ENCODE measurements around the gene IL1A.

Gene IL1A

DNA sequence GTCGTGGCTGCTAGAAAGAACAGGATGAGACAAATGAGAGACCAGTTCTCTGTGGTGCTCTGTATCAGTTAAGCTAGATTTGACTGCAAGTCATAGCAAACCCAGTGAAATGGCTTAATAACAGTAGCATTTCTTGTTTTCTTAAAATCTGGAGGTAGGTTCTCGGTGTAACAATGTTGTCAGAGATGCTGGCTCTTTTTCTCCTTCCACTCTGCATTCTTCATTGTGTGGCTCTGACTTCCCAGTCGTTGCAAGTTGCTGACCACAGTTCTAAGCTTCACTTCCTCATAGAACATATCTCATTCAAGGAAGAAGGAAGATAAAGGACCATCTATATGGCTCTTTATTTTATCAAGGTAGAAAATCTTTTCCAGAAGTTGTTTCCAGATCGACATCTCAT is 12.0 kb downstream of the IL1A start:
- Histone ChIP-seq H3K36me3 (ENCODE audit: insufficient read depth, insufficient read length, low read length) (no peaks in the 10 kb centered on the region), H3K9ac (ENCODE audit: insufficient read length, low read depth) (no peak overlapping the region), H3K4me3 (ENCODE audit: insufficient read length, low read depth) (no peak overlapping the region), H3K9me3 (ENCODE audit: insufficient read depth, low read length) (0 out of 2 replicates have a peak, but pooled peaks cover 8% of the 10 kb centered on the region), H3K4me1 (ENCODE audit: insufficient read depth, insufficient read length) (no peaks in the 10 kb centered on the region), H3K27me3 (ENCODE audit: insufficient read depth, insufficient read length) (no peaks in the 10 kb centered on the region)
- no peak for DNase-seq (ENCODE audit: low read depth, low spot score)
- TF ChIP-seq SUZ12 (IDR thresholded peaks at IDR 0.05; ENCODE audit: extremely low read depth, insufficient read depth, insufficient read length) (no peak), YY1 (IDR thresholded peaks at IDR 0.05; ENCODE audit: insufficient read depth, insufficient read length) (no peak), ZNF274 (IDR thresholded peaks at IDR 0.05; ENCODE audit: low read depth, low read length) (no peak)

- H3K36me3 ChIP-seq (ENCODE audit: insufficient read depth, insufficient read length, low read length): no peaks in the 10 kb centered on the region
- H3K9me3 ChIP-seq (ENCODE audit: insufficient read depth, low read length): 0 out of 2 replicates have a peak, but pooled peaks cover 8% of the 10 kb centered on the region
- no peak overlapping the region for H3K4me3 ChIP-seq (ENCODE audit: insufficient read length, low read depth)
- DNase-seq (ENCODE audit: low read depth, low spot score): no peak
- no peak for TF ChIP-seq SUZ12 (IDR thresholded peaks at IDR 0.05; ENCODE audit: extremely low read depth, insufficient read depth, insufficient read length)
- TF ChIP-seq YY1 (IDR thresholded peaks at IDR 0.05; ENCODE audit: insufficient read depth, insufficient read length): no peak
- TF ChIP-seq ZNF274 (IDR thresholded peaks at IDR 0.05; ENCODE audit: low read depth, low read length): no peak
- no peak overlapping the region for H3K9ac ChIP-seq (ENCODE audit: insufficient read length, low read depth)
- no peaks in the 10 kb centered on the region for H3K4me1 ChIP-seq (ENCODE audit: insufficient read depth, insufficient read length)
- no peaks in the 10 kb centered on the region for H3K27me3 ChIP-seq (ENCODE audit: insufficient read depth, insufficient read length)
These were observed 15.9 kb downstream of the IL1A start for GRCh38 chr2:112768432-112768831.

DNA sequence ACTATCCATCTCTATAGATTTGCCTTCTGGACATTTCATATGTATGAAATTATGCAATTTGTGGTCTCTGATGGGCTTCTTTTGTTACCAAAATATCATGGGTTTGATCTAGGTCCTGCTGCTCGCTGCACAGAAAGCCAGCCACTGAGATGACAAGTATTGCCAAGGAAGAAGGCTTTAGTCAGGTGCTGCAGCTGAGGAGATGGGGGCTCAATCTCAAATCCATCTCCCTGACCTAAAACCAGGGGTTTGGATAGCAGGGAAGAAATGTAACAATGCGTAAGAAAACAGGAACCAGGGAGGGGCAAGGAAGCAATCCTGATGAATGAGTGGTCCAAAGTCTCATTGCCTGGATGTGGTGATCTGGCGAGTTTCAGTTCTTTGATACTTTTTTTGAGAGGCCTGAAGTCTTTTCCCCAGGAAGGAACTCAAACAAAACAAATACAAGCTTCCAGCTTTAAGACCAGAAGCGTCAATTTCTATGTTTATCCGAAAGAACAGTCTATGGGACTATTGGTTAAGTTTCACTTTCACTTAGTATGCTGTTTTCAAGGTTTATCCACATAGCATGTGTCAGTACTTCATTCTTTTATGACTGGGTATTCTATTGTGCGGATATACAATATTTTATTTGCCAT is 16.5 kb downstream of the IL1A start:
- 0 out of 2 replicates have a peak, but pooled peaks cover 8% of the 10 kb centered on the region for H3K9me3 ChIP-seq (ENCODE audit: insufficient read depth, low read length)
- H3K36me3 ChIP-seq (ENCODE audit: insufficient read depth, insufficient read length, low read length): no peaks in the 10 kb centered on the region
- H3K9ac ChIP-seq (ENCODE audit: insufficient read length, low read depth): no peak overlapping the region
- no peaks in the 10 kb centered on the region for H3K4me1 ChIP-seq (ENCODE audit: insufficient read depth, insufficient read length)
- DNase-seq (ENCODE audit: low read depth, low spot score): no peak
- TF ChIP-seq ZNF274 (IDR thresholded peaks at IDR 0.05; ENCODE audit: low read depth, low read length): no peak
- TF ChIP-seq YY1 (IDR thresholded peaks at IDR 0.05; ENCODE audit: insufficient read depth, insufficient read length): no peak
- no peak for TF ChIP-seq SUZ12 (IDR thresholded peaks at IDR 0.05; ENCODE audit: extremely low read depth, insufficient read depth, insufficient read length)
- no peaks in the 10 kb centered on the region for H3K27me3 ChIP-seq (ENCODE audit: insufficient read depth, insufficient read length)
- H3K4me3 ChIP-seq (ENCODE audit: insufficient read length, low read depth): no peak overlapping the region

- H3K4me3 ChIP-seq (ENCODE audit: insufficient read length, low read depth): peak overlapping the region; percentile 63
- no peak for TF ChIP-seq YY1 (IDR thresholded peaks at IDR 0.05; ENCODE audit: insufficient read depth, insufficient read length)
- no peak for TF ChIP-seq SUZ12 (IDR thresholded peaks at IDR 0.05; ENCODE audit: extremely low read depth, insufficient read depth, insufficient read length)
- no peak for TF ChIP-seq ZNF274 (IDR thresholded peaks at IDR 0.05; ENCODE audit: low read depth, low read length)
- H3K9me3 ChIP-seq (ENCODE audit: insufficient read depth, low read length): 0 out of 2 replicates have a peak, but pooled peaks cover 8% of the 10 kb centered on the region
- H3K4me1 ChIP-seq (ENCODE audit: insufficient read depth, insufficient read length): no peaks in the 10 kb centered on the region
- H3K9ac ChIP-seq (ENCODE audit: insufficient read length, low read depth): peak overlapping the region; percentile 33
- peaks cover 21% of the 10 kb centered on the region for H3K36me3 ChIP-seq (ENCODE audit: insufficient read depth, insufficient read length, low read length)
- DNase-seq (ENCODE audit: low read depth, low spot score): no peak
- H3K27me3 ChIP-seq (ENCODE audit: insufficient read depth, insufficient read length): no peaks in the 10 kb centered on the region
These were observed 19.0 kb downstream of the IL1A start for GRCh38 chr2:112765251-112765650.

DNA sequence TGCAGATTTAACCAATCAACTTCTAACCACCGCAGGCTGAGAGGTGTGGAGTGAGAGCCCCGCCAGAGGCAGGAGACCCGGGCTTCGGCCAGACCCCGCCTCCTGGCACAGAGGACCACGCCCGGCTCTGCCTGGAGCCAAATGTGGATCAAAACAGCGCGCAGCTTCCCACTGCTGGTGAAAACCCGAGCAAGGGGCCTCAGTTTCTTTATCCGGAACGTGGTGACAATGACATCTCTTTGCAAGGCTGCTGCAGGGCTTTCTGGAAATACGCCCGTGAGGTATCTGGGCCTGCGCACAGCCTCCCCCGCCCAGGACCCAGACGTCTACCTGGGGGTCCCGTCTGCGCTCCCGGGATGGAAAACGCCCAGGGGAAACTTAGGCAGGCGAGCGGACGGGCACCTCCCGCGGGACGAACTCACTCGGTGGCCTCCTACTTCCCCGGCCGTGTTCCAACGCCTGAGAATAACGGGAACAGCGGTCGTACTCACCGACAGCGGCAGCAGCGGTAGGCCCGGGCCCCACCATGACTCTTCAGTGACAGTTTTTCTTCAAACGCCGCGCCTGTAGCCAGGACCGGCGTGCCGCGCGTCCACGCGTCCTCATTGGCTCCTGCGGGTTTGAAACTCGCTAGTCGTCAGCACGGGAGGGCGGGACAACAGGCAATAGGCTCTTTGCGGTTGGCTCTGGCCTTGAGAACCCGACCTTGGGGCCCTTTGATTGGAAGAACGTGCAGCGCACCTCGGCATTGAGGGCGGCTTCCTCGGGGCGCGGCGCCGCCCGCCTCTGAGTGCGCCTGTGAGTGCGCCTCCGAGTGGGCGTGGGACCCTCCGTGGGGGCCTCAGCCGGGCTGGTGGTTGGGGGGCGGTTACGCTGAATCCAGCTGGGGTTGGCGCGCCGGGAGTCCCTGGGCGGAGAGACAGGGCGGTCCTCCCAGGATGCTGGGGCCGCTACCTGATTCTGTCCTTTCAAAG is 19.9 kb downstream of the IL1A start, which contains the start of gene CKAP2L:
TSS of gene CKAP2L (minus strand) at position 539 of the 974 bp plus-strand sequence. CDS start at position 528, 11 bp downstream.
- 0 out of 2 replicates have a peak, but pooled peaks cover 8% of the 10 kb centered on the region for H3K9me3 ChIP-seq (ENCODE audit: insufficient read depth, low read length)
- peak within 1 kb of the TSS; percentile 63 for H3K4me3 ChIP-seq (ENCODE audit: insufficient read length, low read depth)
- no peaks in the 10 kb centered on the region for H3K27me3 ChIP-seq (ENCODE audit: insufficient read depth, insufficient read length)
- TF ChIP-seq YY1 (IDR thresholded peaks at IDR 0.05; ENCODE audit: insufficient read depth, insufficient read length) (no peak), SUZ12 (IDR thresholded peaks at IDR 0.05; ENCODE audit: extremely low read depth, insufficient read depth, insufficient read length) (no peak), ZNF274 (IDR thresholded peaks at IDR 0.05; ENCODE audit: low read depth, low read length) (no peak)
- peak within 1 kb of the TSS; percentile 74 for H3K9ac ChIP-seq (ENCODE audit: insufficient read length, low read depth)
- peaks cover 28% of the 10 kb centered on the region for H3K36me3 ChIP-seq (ENCODE audit: insufficient read depth, insufficient read length, low read length)
- peak; percentile 96 for DNase-seq (ENCODE audit: low read depth, low spot score)
- no peaks in the 10 kb centered on the region for H3K4me1 ChIP-seq (ENCODE audit: insufficient read depth, insufficient read length)

- Histone ChIP-seq H3K4me3 (ENCODE audit: insufficient read length, low read depth) (no peak overlapping the region), H3K4me1 (ENCODE audit: insufficient read depth, insufficient read length) (no peaks in the 10 kb centered on the region), H3K27me3 (ENCODE audit: insufficient read depth, insufficient read length) (no peaks in the 10 kb centered on the region), H3K9ac (ENCODE audit: insufficient read length, low read depth) (no peak overlapping the region), H3K9me3 (ENCODE audit: insufficient read depth, low read length) (no peaks in the 10 kb centered on the region), H3K36me3 (ENCODE audit: insufficient read depth, insufficient read length, low read length) (peaks cover 49% of the 10 kb centered on the region)
- no peak for DNase-seq (ENCODE audit: low read depth, low spot score)
- TF ChIP-seq YY1 (IDR thresholded peaks at IDR 0.05; ENCODE audit: insufficient read depth, insufficient read length): no peak
- TF ChIP-seq SUZ12 (IDR thresholded peaks at IDR 0.05; ENCODE audit: extremely low read depth, insufficient read depth, insufficient read length): no peak
- TF ChIP-seq ZNF274 (IDR thresholded peaks at IDR 0.05; ENCODE audit: low read depth, low read length): no peak
These were observed 22.0 kb downstream of the IL1A start for GRCh38 chr2:112762276-112762675.

GRCh38 chr2:112760149-112760548 is 24.1 kb downstream of the IL1A start:
- no peaks in the 10 kb centered on the region for H3K4me1 ChIP-seq (ENCODE audit: insufficient read depth, insufficient read length)
- H3K36me3 ChIP-seq (ENCODE audit: insufficient read depth, insufficient read length, low read length): peaks cover 70% of the 10 kb centered on the region
- no peaks in the 10 kb centered on the region for H3K27me3 ChIP-seq (ENCODE audit: insufficient read depth, insufficient read length)
- no peak overlapping the region for H3K9ac ChIP-seq (ENCODE audit: insufficient read length, low read depth)
- TF ChIP-seq YY1 (IDR thresholded peaks at IDR 0.05; ENCODE audit: insufficient read depth, insufficient read length) (no peak), ZNF274 (IDR thresholded peaks at IDR 0.05; ENCODE audit: low read depth, low read length) (no peak), SUZ12 (IDR thresholded peaks at IDR 0.05; ENCODE audit: extremely low read depth, insufficient read depth, insufficient read length) (no peak)
- no peaks in the 10 kb centered on the region for H3K9me3 ChIP-seq (ENCODE audit: insufficient read depth, low read length)
- DNase-seq (ENCODE audit: low read depth, low spot score): no peak
- no peak overlapping the region for H3K4me3 ChIP-seq (ENCODE audit: insufficient read length, low read depth)
